Spleen (tissue), 11 donors: Measurements from ENCODE around the gene DOK7. TPM values are rescaled to one million over a fixed set of nuclear protein-coding genes. Genes with fewer than 3 reads are reported as not detected.

Source experiments
- DNase-seq: peaks from one replicate; pipeline ENCODE4 v3.0.0-alpha.2; 2020
- H3K27ac ChIP-seq, 8 donors: fragments of 200-600 bp; sonication (generic) in 7 of 8; 1 replicate in 4 of 8; 2 replicates in 4 of 8; pipeline versions ENCODE4 v1.5.0 to v1.8.0; 2016 to 2021; ENCODE audit warnings: inconsistent platforms in 4 of 8, mild to moderate bottlenecking in 4 of 8, moderate library complexity in 1 of 8
- H3K27me3 ChIP-seq, 7 donors: fragments of 200-600 bp; sonication (generic) in 6 of 7; replicated peaks in 1 of 7; 1 replicate in 4 of 7; 2 replicates in 3 of 7; pipeline versions ENCODE4 v1.5.0 to v1.8.0; 2016 to 2021; ENCODE audit warnings: inconsistent platforms in 3 of 7, mild to moderate bottlenecking in 1 of 7
- H3K36me3 ChIP-seq, 6 donors: fragments of 200-600 bp; sonication (generic) in 5 of 6; 1 replicate in 4 of 6; 2 replicates in 2 of 6; pipeline versions ENCODE4 v1.5.0 to v1.8.0; 2016 to 2021; ENCODE audit warnings: inconsistent platforms in 2 of 6
- H3K4me1 ChIP-seq, 6 donors: fragments of 200-600 bp; sonication (generic) in 5 of 6; 1 replicate in 3 of 6; 2 replicates in 3 of 6; pipeline versions ENCODE4 v1.5.0 to v1.8.0; 2016 to 2021; ENCODE audit warnings: inconsistent platforms in 3 of 6
- H3K4me3 ChIP-seq, 8 donors: fragments of 200-600 bp; sonication (generic) in 7 of 8; 1 replicate in 4 of 8; 2 replicates in 4 of 8; pipeline versions ENCODE4 v1.5.0 to v1.8.0; 2016 to 2021; ENCODE audit warnings: inconsistent platforms in 4 of 8, mild to moderate bottlenecking in 4 of 8, moderate library complexity in 2 of 8
- H3K9me3 ChIP-seq, 8 donors: fragments of 200-600 bp; sonication (generic) in 7 of 8; 1 replicate in 4 of 8; 2 replicates in 4 of 8; pipeline versions ENCODE4 v1.5.0 to v1.8.0; 2016 to 2021; ENCODE audit warnings: inconsistent platforms in 4 of 8
- POLR2A ChIP-seq, 3 donors: fragments of 450-650 bp; IDR thresholded peaks; one replicate each; pipeline ENCODE4 v1.5.1; 2017; ENCODE audit warnings: antibody characterized with exemption in 3 of 3, mild to moderate bottlenecking in 1 of 3
- POLR2AphosphoS5 ChIP-seq, 3 donors: sonication (generic); formaldehyde crosslinking; IDR thresholded peaks; one replicate each; pipeline ENCODE4 v1.5.1; 2017; ENCODE audit warnings: antibody characterized with exemption in 3 of 3
- WGBS, 5 donors: extraction: QIAGEN DNeasy Blood & Tissue Kit in 3 of 5; methylation state at CpG; one replicate each; pipeline versions ENCODE4 v1.1.5 to v1.1.7; 2013 to 2018; 5-methylcytosine and 5-hydroxymethylcytosine counted together
- intact Hi-C: fragments of 100-400 bp; cut with DNase I; formaldehyde crosslinking; loops from one replicate; pipeline ENCODE4 v1.15.0; 2023; ENCODE audit warnings: low total_unique reads
- polyA plus RNA-seq, 3 donors: library from polyadenylated mRNA; stranded (reverse); fragments of 200-250 nt; gene quantifications; one replicate each; pipeline ENCODE4 v1.2.1, GENCODE V29; 2013
- total RNA-seq, 7 donors: library from RNA; depleted of rRNA in 3 of 7; stranded (reverse); fragments of >200 nt in 3 of 7; fragmentation: NEBNext Ultra II Directional in 4 of 7; extraction: Animal tissue kit (Norgen Biotek cat#: 25700) in 4 of 7; gene quantifications; one replicate each; pipeline versions ENCODE4 v1.1.0 to v1.2.1, GENCODE V29; 2016 to 2021
- TF ChIP-seq, protein P1 (sequence below), 11 experiments: fragments of 200-600 bp in 7 of 11; fragments of 450-650 bp in 4 of 11; sonication (generic) in 4 of 11; IDR thresholded peaks in 8 of 11; conservative IDR thresholded peaks in 3 of 11; 1 replicate in 7 of 11; 2 replicates in 4 of 11; pipeline versions ENCODE4 v1.4.0 to v1.8.0; 2016 to 2021; ENCODE audit warnings: antibody characterized with exemption in 11 of 11, inconsistent platforms in 4 of 11, mild to moderate bottlenecking in 1 of 11
- donor health status: healthy with polysubstance abuse.
- donor health status: DM: no; HTN: no; CAD: no; lungs with moderate emphysema.
- donor health status: DM: no; HTN: no; CAD: no.
- donor health status: Bipolar disorder and iron deficiency.
- donor health status: healthy.
- donor health status: DM: no; HTN: no; CAD: no.
- donor health status: DM: yes; HTN: yes; CAD: no.

DOK7 gene
- total and polyA plus RNA-seq, 10 donors = 0.69 to 13.5 (median 1.7) TPM

DNA sequence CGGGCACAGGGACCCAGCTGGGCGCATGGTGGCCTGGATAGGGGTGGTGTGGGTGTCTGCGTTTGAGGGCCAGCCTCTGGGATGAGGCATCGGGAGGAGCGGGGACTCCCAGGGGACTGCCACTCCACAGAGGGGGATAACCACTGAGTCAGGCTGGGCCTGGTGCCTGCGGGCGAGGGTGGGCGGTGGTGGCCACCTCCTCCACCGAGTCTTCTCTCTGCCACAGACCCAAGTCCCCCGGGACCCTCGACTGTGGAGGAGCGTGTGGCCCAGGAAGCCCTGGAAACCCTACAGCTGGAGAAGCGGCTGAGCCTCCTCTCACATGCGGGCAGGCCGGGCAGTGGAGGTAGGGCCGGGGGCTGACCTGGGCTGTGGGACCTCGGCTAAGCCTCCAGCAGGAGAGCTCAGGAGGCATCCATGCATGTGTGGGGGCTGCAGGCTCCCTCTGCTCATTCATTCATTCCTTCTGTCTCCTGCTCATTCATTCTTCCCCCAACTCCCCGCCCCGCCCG is 26.4 kb downstream of the DOK7 start:
- no peak for DNase-seq
- Histone ChIP-seq H3K4me3 (no peak overlapping the region), H3K9me3 (no peaks in the 10 kb centered on the region), H3K27me3 (peaks cover 0 to 77% (median 26%) of the 10 kb centered on the region in 7 donors), H3K4me1 (peaks cover 0 to 43% (median 22%) of the 10 kb centered on the region in 6 donors), H3K36me3 (peaks cover 0 to 9% (median 0%) of the 10 kb centered on the region in 6 donors), H3K27ac (no peak overlapping the region)
- TF ChIP-seq, protein P1, sequence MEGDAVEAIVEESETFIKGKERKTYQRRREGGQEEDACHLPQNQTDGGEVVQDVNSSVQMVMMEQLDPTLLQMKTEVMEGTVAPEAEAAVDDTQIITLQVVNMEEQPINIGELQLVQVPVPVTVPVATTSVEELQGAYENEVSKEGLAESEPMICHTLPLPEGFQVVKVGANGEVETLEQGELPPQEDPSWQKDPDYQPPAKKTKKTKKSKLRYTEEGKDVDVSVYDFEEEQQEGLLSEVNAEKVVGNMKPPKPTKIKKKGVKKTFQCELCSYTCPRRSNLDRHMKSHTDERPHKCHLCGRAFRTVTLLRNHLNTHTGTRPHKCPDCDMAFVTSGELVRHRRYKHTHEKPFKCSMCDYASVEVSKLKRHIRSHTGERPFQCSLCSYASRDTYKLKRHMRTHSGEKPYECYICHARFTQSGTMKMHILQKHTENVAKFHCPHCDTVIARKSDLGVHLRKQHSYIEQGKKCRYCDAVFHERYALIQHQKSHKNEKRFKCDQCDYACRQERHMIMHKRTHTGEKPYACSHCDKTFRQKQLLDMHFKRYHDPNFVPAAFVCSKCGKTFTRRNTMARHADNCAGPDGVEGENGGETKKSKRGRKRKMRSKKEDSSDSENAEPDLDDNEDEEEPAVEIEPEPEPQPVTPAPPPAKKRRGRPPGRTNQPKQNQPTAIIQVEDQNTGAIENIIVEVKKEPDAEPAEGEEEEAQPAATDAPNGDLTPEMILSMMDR (IDR thresholded peaks at IDR 0.05 in 8 of 11, conservative IDR thresholded peaks at IDR 0.05 in 3 of 11) = no peak
- TF ChIP-seq POLR2A (IDR thresholded peaks at IDR 0.05) (no peak), POLR2AphosphoS5 (IDR thresholded peaks at IDR 0.05) (peak in 1 of 3 donors; percentile 19)
- WGBS, 5 donors = 36 to 56% (median 46%) methylated on average over 18 to 20 of the region's 20 CpGs
- intact Hi-C loops = no loop called here

DNA sequence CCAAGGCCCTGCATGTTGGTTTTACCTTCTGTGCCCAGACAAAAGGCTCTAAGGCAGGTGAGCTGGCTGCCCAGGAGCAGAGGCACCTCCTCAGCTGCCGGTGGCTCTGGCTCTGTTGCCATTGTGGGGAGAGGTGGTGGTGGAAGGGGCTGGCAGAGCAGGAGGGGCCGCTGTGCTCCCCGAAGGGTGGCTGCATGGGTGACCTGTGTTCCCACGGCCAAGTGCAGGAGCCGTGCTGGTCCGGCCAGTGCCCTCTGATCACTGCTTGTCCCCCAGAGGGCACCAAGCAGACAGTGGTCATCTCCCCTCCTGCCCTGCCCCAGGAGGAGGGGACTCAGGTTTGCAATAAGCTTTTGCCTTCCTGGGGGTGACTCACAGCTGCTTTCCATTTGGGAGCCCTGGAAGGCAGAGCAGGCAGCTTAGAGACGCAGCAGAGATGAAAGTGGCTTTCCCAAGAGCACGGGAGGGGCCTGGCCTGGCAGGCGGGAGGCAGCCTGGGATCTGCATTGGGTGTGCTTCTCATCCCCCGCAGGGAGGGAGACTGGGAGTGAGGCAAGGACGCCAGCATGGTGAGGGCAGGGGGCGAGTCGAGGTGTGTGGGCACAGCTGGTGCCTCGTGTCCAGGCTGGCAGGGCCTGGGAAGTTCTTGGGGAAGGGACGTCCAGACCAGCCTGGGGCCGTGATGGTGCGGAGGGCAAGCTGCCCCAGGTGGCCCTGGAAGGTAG is 28.7 kb downstream of the DOK7 start:
- intact Hi-C loops = no loop called here
- Histone ChIP-seq H3K27me3 (peaks cover 0 to 77% (median 23%) of the 10 kb centered on the region in 7 donors), H3K4me3 (no peak overlapping the region), H3K27ac (no peak overlapping the region), H3K4me1 (peaks cover 0 to 20% (median under 1%) of the 10 kb centered on the region in 6 donors), H3K9me3 (no peaks in the 10 kb centered on the region), H3K36me3 (peaks cover 0 to 9% (median 0%) of the 10 kb centered on the region in 6 donors)
- TF ChIP-seq POLR2AphosphoS5 (IDR thresholded peaks at IDR 0.05) (peak in 1 of 3 donors; percentile 14), POLR2A (IDR thresholded peaks at IDR 0.05) (no peak)
- TF ChIP-seq, protein P1 (IDR thresholded peaks at IDR 0.05 in 8 of 11, conservative IDR thresholded peaks at IDR 0.05 in 3 of 11) = no peak
- WGBS, 5 donors = 62 to 81% (median 70%) methylated on average over 12 to 17 of the region's 17 CpGs
- DNase-seq = no peak

DNA sequence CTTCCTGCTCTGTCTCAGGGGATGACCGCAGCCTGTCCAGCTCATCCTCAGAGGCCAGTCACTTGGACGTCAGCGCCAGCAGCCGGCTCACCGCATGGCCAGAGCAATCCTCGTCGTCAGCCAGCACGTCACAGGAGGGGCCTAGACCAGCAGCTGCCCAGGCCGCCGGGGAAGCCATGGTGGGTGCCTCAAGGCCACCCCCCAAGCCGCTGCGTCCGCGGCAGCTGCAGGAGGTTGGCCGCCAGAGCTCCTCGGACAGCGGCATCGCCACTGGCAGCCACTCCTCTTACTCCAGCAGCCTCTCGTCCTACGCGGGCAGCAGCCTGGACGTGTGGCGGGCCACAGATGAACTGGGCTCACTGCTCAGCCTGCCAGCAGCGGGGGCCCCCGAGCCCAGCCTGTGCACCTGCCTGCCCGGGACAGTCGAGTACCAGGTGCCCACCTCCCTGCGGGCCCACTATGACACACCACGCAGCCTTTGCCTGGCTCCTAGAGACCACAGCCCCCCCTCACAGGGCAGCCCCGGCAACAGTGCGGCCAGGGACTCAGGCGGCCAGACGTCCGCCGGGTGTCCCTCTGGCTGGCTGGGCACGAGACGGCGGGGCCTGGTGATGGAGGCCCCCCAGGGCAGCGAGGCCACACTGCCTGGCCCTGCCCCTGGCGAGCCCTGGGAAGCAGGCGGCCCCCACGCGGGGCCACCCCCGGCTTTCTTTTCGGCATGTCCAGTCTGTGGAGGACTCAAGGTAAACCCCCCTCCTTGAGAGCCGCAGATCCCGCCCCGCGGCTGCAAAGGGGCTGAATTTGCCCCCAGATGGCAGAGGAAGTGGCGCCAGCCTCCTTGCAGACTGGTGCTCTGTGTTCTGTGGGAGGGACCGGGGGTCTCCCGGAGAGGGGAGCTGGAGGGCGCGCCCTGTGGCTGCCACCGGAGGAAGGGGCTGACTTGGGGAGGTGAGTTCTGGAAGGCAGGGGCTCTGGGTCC is 29.9 kb downstream of the DOK7 start:
- no peak for DNase-seq
- 55 to 85% (median 83%) methylated on average over 13 to 55 of the region's 55 CpGs for WGBS, 5 donors
- TF ChIP-seq POLR2AphosphoS5 (IDR thresholded peaks at IDR 0.05) (no peak), POLR2A (IDR thresholded peaks at IDR 0.05) (no peak)
- TF ChIP-seq, protein P1 (IDR thresholded peaks at IDR 0.05 in 8 of 11, conservative IDR thresholded peaks at IDR 0.05 in 3 of 11) = no peak
- intact Hi-C loops = no loop called here
- Histone ChIP-seq H3K27ac (no peak overlapping the region), H3K4me1 (peaks cover 0 to 16% (median 0%) of the 10 kb centered on the region in 6 donors), H3K36me3 (peaks cover 0 to 9% (median 0%) of the 10 kb centered on the region in 6 donors), H3K4me3 (no peak overlapping the region), H3K27me3 (peaks cover 0 to 72% (median 23%) of the 10 kb centered on the region in 7 donors), H3K9me3 (no peaks in the 10 kb centered on the region)
